ENCODE data around the gene NAA16. TPM values are rescaled to one million over a fixed set of nuclear protein-coding genes. Genes with fewer than 3 reads are reported as not detected.

Gene NAA16
- total and polyA plus RNA-seq, 2 donors (not counting 1 experiment from before 2014, with no cell fraction given) = 14.3 to 33.5 TPM

- no peaks in the 10 kb centered on the region for H3K79me2 ChIP-seq (ENCODE audit: control insufficient read depth, insufficient read depth, low read length)
- H3K27ac ChIP-seq (ENCODE audit: low read length in 2 of 2) = no peak overlapping the region
- H2AFZ ChIP-seq (ENCODE audit: insufficient read depth, low read depth, low read length, poor library complexity, severe bottlenecking) = no peak overlapping the region
- Mint-ChIP-seq H3K27ac (no peak overlapping the region), H3K9me3 (ENCODE audit: insufficient read depth) (peaks cover 2% of the 10 kb centered on the region), H3K4me1 (no peaks in the 10 kb centered on the region), H3K27me3 (peaks cover 5% of the 10 kb centered on the region), H3K4me3 (no peak overlapping the region)
- no peak overlapping the region for H3K4me2 ChIP-seq (replicated peaks; ENCODE audit: low read depth, low read length, poor library complexity, severe bottlenecking)
- ChIA-PET POLR2A (no interaction called here), CTCF (interaction anchor here (1.3 kb wide), 1 partner anchor 35 kb away, joined by 3 read pairs; no protein-coding TSS in a partner anchor)
- no peak overlapping the region for H3K9ac ChIP-seq (ENCODE audit: low read length)
- DNase-seq = no peak
- H3K9me3 ChIP-seq (ENCODE audit: control extremely low read depth in 1 of 3, control insufficient read depth in 2 of 3, insufficient read depth in 1 of 3, low read length in 2 of 3) = no peaks in the 10 kb centered on the region
- intact Hi-C loops (cut with micrococcal nuclease) = no loop called here
- H3K4me3 ChIP-seq (ENCODE audit: control extremely low read depth in 1 of 5, extremely low read depth in 1 of 5, insufficient read depth in 1 of 5, low read depth in 2 of 5, low read length in 4 of 5) = no peak overlapping the region
- no peaks in the 10 kb centered on the region for H3K4me1 ChIP-seq (ENCODE audit: control insufficient read depth in 2 of 2, insufficient read depth in 2 of 2, low read length in 2 of 2)
- ATAC-seq (ENCODE audit: low read depth) = no peak
- no CpG with 5 or more reads among the region's 3 CpGs for WGBS (ENCODE audit: insufficient coverage)
- no peaks in the 10 kb centered on the region for H3K36me3 ChIP-seq (replicated peaks in 1 of 2; ENCODE audit: control extremely low read depth in 1 of 2, control insufficient read depth in 1 of 2, extremely low read depth in 1 of 2, insufficient read depth in 2 of 2, low read length in 1 of 2)
- no peaks in the 10 kb centered on the region for H4K20me1 ChIP-seq (ENCODE audit: control insufficient read depth, insufficient read depth, low read length, poor library complexity, severe bottlenecking)
- H3K27me3 ChIP-seq (replicated peaks in 1 of 4; ENCODE audit: control extremely low read depth in 1 of 4, control insufficient read depth in 3 of 4, insufficient read depth in 4 of 4, low read length in 3 of 4) = no peaks in the 10 kb centered on the region
- TF ChIP-seq EZH2 (IDR thresholded peaks at IDR 0.05; ENCODE audit: borderline replicate concordance, insufficient read depth, low read depth, low read length, poor library complexity, severe bottlenecking) (no peak), CTCF (IDR thresholded peaks at IDR 0.05) (no peak)
Observed at GRCh38 chr13:41416276-41416675, 105.2 kb downstream of the NAA16 start.

- Histone ChIP-seq H3K4me1 (ENCODE audit: control insufficient read depth in 2 of 2, insufficient read depth in 2 of 2, low read length in 2 of 2) (no peaks in the 10 kb centered on the region), H3K4me3 (ENCODE audit: control extremely low read depth in 1 of 5, extremely low read depth in 1 of 5, insufficient read depth in 1 of 5, low read depth in 2 of 5, low read length in 4 of 5) (no peak overlapping the region), H3K9me3 (ENCODE audit: control extremely low read depth in 1 of 3, control insufficient read depth in 2 of 3, insufficient read depth in 1 of 3, low read length in 2 of 3) (no peaks in the 10 kb centered on the region), H3K36me3 (replicated peaks in 1 of 2; ENCODE audit: control extremely low read depth in 1 of 2, control insufficient read depth in 1 of 2, extremely low read depth in 1 of 2, insufficient read depth in 2 of 2, low read length in 1 of 2) (no peaks in the 10 kb centered on the region), H2AFZ (ENCODE audit: insufficient read depth, low read depth, low read length, poor library complexity, severe bottlenecking) (no peak overlapping the region), H3K27ac (ENCODE audit: low read length in 2 of 2) (no peak overlapping the region), H4K20me1 (ENCODE audit: control insufficient read depth, insufficient read depth, low read length, poor library complexity, severe bottlenecking) (no peaks in the 10 kb centered on the region), H3K4me2 (replicated peaks; ENCODE audit: low read depth, low read length, poor library complexity, severe bottlenecking) (no peak overlapping the region), H3K79me2 (ENCODE audit: control insufficient read depth, insufficient read depth, low read length) (no peaks in the 10 kb centered on the region), H3K27me3 (replicated peaks in 1 of 4; ENCODE audit: control extremely low read depth in 1 of 4, control insufficient read depth in 3 of 4, insufficient read depth in 4 of 4, low read length in 3 of 4) (no peaks in the 10 kb centered on the region), H3K9ac (ENCODE audit: low read length) (no peak overlapping the region)
- ChIA-PET CTCF (no interaction called here), POLR2A (no interaction called here)
- DNase-seq (no peak), ATAC-seq (ENCODE audit: low read depth) (no peak)
- peaks cover under 1% of the 10 kb centered on the region for H3K27me3 Mint-ChIP-seq
- no peak overlapping the region for H3K4me3 Mint-ChIP-seq
- no peak overlapping the region for H3K27ac Mint-ChIP-seq
- TF ChIP-seq EZH2 (IDR thresholded peaks at IDR 0.05; ENCODE audit: borderline replicate concordance, insufficient read depth, low read depth, low read length, poor library complexity, severe bottlenecking) (no peak), CTCF (IDR thresholded peaks at IDR 0.05) (no peak)
- intact Hi-C loops (cut with micrococcal nuclease) = no loop called here
- H3K9me3 Mint-ChIP-seq (ENCODE audit: insufficient read depth) = peaks cover 2% of the 10 kb centered on the region
- no peaks in the 10 kb centered on the region for H3K4me1 Mint-ChIP-seq
- WGBS (ENCODE audit: insufficient coverage) = 81% methylated on average over 3 of the region's 5 CpGs
Observed at GRCh38 chr13:41418027-41418426, 107.0 kb downstream of the NAA16 start.
